GM12878 (cell line): ENCODE measurements around the gene RRP1B. TPM values are rescaled to one million over a fixed set of nuclear protein-coding genes. Genes with fewer than 3 reads are reported as not detected.

Source experiments
- ATAC-seq: fragments of 200-7000 bp; cut with Tn5 transposase; 3 replicates; pipeline ENCODE4 v1.9.1; 2020; ENCODE audit warnings: mild to moderate bottlenecking, moderate library complexity
- BruUV-seq: library from RNA; stranded (reverse); fragments of 400-500 nt; replicated peaks from 2 replicates; lab custom pipeline; 2021; lab: Mats Ljungman, UMichigan
- CTCF ChIA-PET: fragments of 300-600 bp; sonication (Branson Sonifier 250); formaldehyde crosslinking; extraction: SDS; loops from one replicate; lab custom pipeline; 2021; ENCODE audit warnings: inconsistent platforms; lab: Yijun Ruan, JAX
- POLR2A ChIA-PET: fragments of 350-600 bp; formaldehyde crosslinking; extraction: SDS; loops from one replicate; lab custom pipeline; 2021; ENCODE audit warnings: inconsistent platforms; lab: Charles Lee
- RAD21 ChIA-PET: fragments of 300-600 bp; sonication (Branson Sonifier 250); formaldehyde crosslinking; loops from one replicate; lab custom pipeline; 2023; ENCODE audit warnings: antibody characterized with exemption; ENCODE audit not compliant: unreplicated experiment; lab: Charles Lee
- SMC1A ChIA-PET: fragments of 300-600 bp; sonication (Branson Sonifier 250); formaldehyde crosslinking; loops from one replicate; lab custom pipeline; 2023; ENCODE audit not compliant: unreplicated experiment, uncharacterized antibody; lab: Charles Lee
- DNase-seq: peaks from one replicate; pipeline ENCODE4 v3.0.0-alpha.2; 2011; ENCODE audit warnings: low read depth, low spot score
- FAIRE-seq: peaks from 3 replicates; lab custom pipeline; 2011; peaks lifted over from hg19 to GRCh38; lab: Jason Lieb, UNC
- H2AFZ ChIP-seq: 2 replicates; pipeline ENCODE4 v1.6.0; 2011; ENCODE audit warnings: low read depth, low read length, control low read depth; ENCODE audit not compliant: control insufficient read depth
- H3K27ac ChIP-seq: 2 replicates; pipeline ENCODE4 v1.5.1; 2011; ENCODE audit warnings: control low read depth; ENCODE audit not compliant: control insufficient read depth, insufficient read depth
- H3K27me3 ChIP-seq, 2 experiments: replicated peaks in 1 of 2; 2 replicates each; pipeline versions ENCODE4 v1.6.0 to v1.6.1; 2011; ENCODE audit warnings: low read length in 1 of 2; ENCODE audit not compliant: control insufficient read depth in 2 of 2, insufficient read depth in 2 of 2
- H3K36me3 ChIP-seq, 2 experiments: 2 replicates each; pipeline ENCODE4 v1.5.1; 2011; ENCODE audit warnings: low read length in 1 of 2; ENCODE audit not compliant: control insufficient read depth in 2 of 2, insufficient read depth in 2 of 2
- H3K4me1 ChIP-seq: 2 replicates; pipeline ENCODE4 v1.6.1; 2011; ENCODE audit warnings: mild to moderate bottlenecking, low read length, moderate library complexity, mixed read lengths; ENCODE audit not compliant: control insufficient read depth, insufficient read depth
- H3K4me2 ChIP-seq: 2 replicates; pipeline ENCODE4 v1.6.0; 2011; ENCODE audit warnings: control low read depth; ENCODE audit not compliant: control insufficient read depth, insufficient read depth
- H3K4me3 ChIP-seq: fragments of 200-600 bp; sonication (generic); 2 replicates; pipeline ENCODE4 v1.5.1; 2016
- H3K79me2 ChIP-seq: 2 replicates; pipeline ENCODE4 v1.6.0; 2011; ENCODE audit warnings: low read length; ENCODE audit not compliant: control insufficient read depth, insufficient read depth
- H3K9ac ChIP-seq: 2 replicates; pipeline ENCODE4 v1.8.0; 2011; ENCODE audit warnings: low read length, control low read depth, mixed read lengths; ENCODE audit not compliant: control insufficient read depth, insufficient read depth
- H3K9me3 ChIP-seq: replicated peaks from 3 replicates; pipeline ENCODE4 v1.5.1; 2011; ENCODE audit warnings: mild to moderate bottlenecking, low read length; ENCODE audit not compliant: control insufficient read depth, insufficient read depth
- H4K20me1 ChIP-seq: 2 replicates; pipeline ENCODE4 v1.6.0; 2011; ENCODE audit not compliant: control insufficient read depth, insufficient read depth
- ATF7 ChIP-seq: fragments of 450-650 bp; IDR thresholded peaks from 2 replicates; pipeline ENCODE4 v1.6.1; 2016; ENCODE audit warnings: low read depth, mild to moderate bottlenecking
- CBX5 ChIP-seq: sonication (generic); IDR thresholded peaks from 2 replicates; pipeline ENCODE4 v1.6.1; 2016; ENCODE audit warnings: low read depth, moderate library complexity, mild to moderate bottlenecking, inconsistent platforms
- CHD4 ChIP-seq: fragments of 200-600 bp; sonication (generic); IDR thresholded peaks from 2 replicates; pipeline ENCODE4 v1.6.1; 2016; ENCODE audit warnings: mild to moderate bottlenecking
- CREB1 ChIP-seq: IDR thresholded peaks from 2 replicates; pipeline ENCODE4 v1.6.1; 2012; ENCODE audit warnings: low read depth, mild to moderate bottlenecking, inconsistent platforms
- CTCF ChIP-seq, 3 experiments: IDR thresholded peaks in 2 of 3; conservative IDR thresholded peaks in 1 of 3; 2 replicates each; pipeline ENCODE4 v1.5.1; 2011; ENCODE audit warnings: low read depth in 3 of 3, low read length in 3 of 3, mild to moderate bottlenecking in 3 of 3, control low read depth in 2 of 3, moderate library complexity in 2 of 3, inconsistent platforms in 1 of 3, mixed read lengths in 1 of 3; ENCODE audit not compliant: control insufficient read depth in 2 of 3, insufficient read depth in 1 of 3; ENCODE audit errors: extremely low read depth in 1 of 3
- IKZF2 ChIP-seq, 2 experiments: fragments of 450-650 bp; IDR thresholded peaks; 2 replicates each; pipeline ENCODE4 v1.6.1; 2017; ENCODE audit warnings: mild to moderate bottlenecking in 2 of 2, moderate library complexity in 2 of 2
- NR2C1 ChIP-seq: fragments of 450-650 bp; IDR thresholded peaks from 2 replicates; pipeline ENCODE4 v1.6.1; 2017; ENCODE audit warnings: antibody characterized with exemption, mild to moderate bottlenecking, moderate library complexity
- PML ChIP-seq: IDR thresholded peaks from 2 replicates; pipeline ENCODE4 v1.6.1; 2012; ENCODE audit warnings: low read length, inconsistent platforms
- POLR2AphosphoS2 ChIP-seq: IDR thresholded peaks from 2 replicates; pipeline ENCODE4 v1.6.1; 2011; ENCODE audit warnings: low read depth, mild to moderate bottlenecking, low read length, improper control_type of control experiment, moderate library complexity
- RAD21 ChIP-seq: IDR thresholded peaks from 2 replicates; pipeline ENCODE4 v1.6.1; 2011; ENCODE audit warnings: mild to moderate bottlenecking, low read depth, low read length, moderate library complexity; ENCODE audit not compliant: insufficient read depth
- SMC3 ChIP-seq: IDR thresholded peaks from 2 replicates; pipeline ENCODE4 v1.6.1; 2011; ENCODE audit warnings: low read length, improper control_type of control experiment, borderline replicate concordance
- SRF ChIP-seq, 2 experiments: IDR thresholded peaks; 2 replicates each; pipeline ENCODE4 v1.6.1; 2011; ENCODE audit warnings: low read depth in 2 of 2, low read length in 2 of 2, mild to moderate bottlenecking in 1 of 2, moderate library complexity in 1 of 2
- YBX1 ChIP-seq: fragments of 450-650 bp; IDR thresholded peaks from 2 replicates; pipeline ENCODE4 v1.6.1; 2016; ENCODE audit warnings: antibody characterized with exemption
- ZBED1 ChIP-seq: IDR thresholded peaks from 2 replicates; pipeline ENCODE4 v1.6.1; 2016; ENCODE audit warnings: borderline replicate concordance
- ZNF622 ChIP-seq: fragments of 450-650 bp; IDR thresholded peaks from 2 replicates; pipeline ENCODE4 v1.6.1; 2017; ENCODE audit warnings: mild to moderate bottlenecking, inconsistent platforms
- WGBS: methylation state at CpG from one replicate; pipeline ENCODE4 v1.1.6; 2016; ENCODE audit warnings: low lambda C conversion rate; ENCODE audit not compliant: insufficient replicate concordance, insufficient coverage; ENCODE audit errors: missing lambda C conversion rate; 5-methylcytosine and 5-hydroxymethylcytosine counted together
- in situ Hi-C: fragments of 300-500 bp; cut with MboI; formaldehyde crosslinking; loops from 9 replicates; pipeline ENCODE4 v1.14.3; 2018; ENCODE audit warnings: mixed read lengths
- intact Hi-C: fragments of 100-400 bp; cut with micrococcal nuclease; formaldehyde crosslinking; loops from one replicate; pipeline ENCODE4 v1.14.2; 2022; ENCODE audit not compliant: unreplicated experiment
- polyA plus RNA-seq, 11 experiments: library from polyadenylated mRNA; depleted of rRNA in 4 of 11; unstranded in 6 of 11; stranded (reverse) in 5 of 11; fragments of >200 nt; fragmentation: Nextera tagmentation in 4 of 11; fragmentation: Illumina TruSeq in 1 of 11; extraction: Ambion mirVana in 4 of 11; extraction: Trizol in 1 of 11; gene quantifications; 1 replicate in 1 of 11; 2 replicates in 10 of 11; pipeline versions ENCODE4 v1.2.1 to v1.2.3, GENCODE V29; 2011 to 2016; ENCODE audit warnings: inconsistent platforms in 2 of 11, missing spikeins in 2 of 11, low read depth in 1 of 11
- total RNA-seq, 4 experiments: library from RNA; depleted of rRNA in 3 of 4; stranded (reverse); fragments of >200 nt in 3 of 4; fragmentation: Illumina TruSeq in 1 of 4; extraction: Trizol in 1 of 4; gene quantifications; 2 replicates each; pipeline versions ENCODE4 v1.2.1 to v1.2.3, GENCODE V29; 2013 to 2021
- TF ChIP-seq, protein P1 (sequence below): IDR thresholded peaks from 2 replicates; pipeline ENCODE4 v1.6.1; 2012; ENCODE audit warnings: low read depth, low read length, improper control_type of control experiment
- TF ChIP-seq, protein P2 (sequence below): fragments of 450-650 bp; IDR thresholded peaks from 2 replicates; pipeline ENCODE4 v1.6.1; 2017; ENCODE audit warnings: mild to moderate bottlenecking, moderate library complexity

The RRP1B gene
- total and polyA plus RNA-seq, 10 of the 15 experiments (the other 5 are each of a cell fraction or from before 2014, with no cell fraction given): 8.1 to 57.4 (median 38.1) TPM

- Histone ChIP-seq H3K9me3 (no peaks in the 10 kb centered on the region), H3K4me3 (peak within 1 kb of the TSS; percentile 88), H3K36me3 (peaks cover 4 to 6% of the 10 kb centered on the region in 2 experiments; a peak in 3 of 4 replicates), H2AFZ (peak within 1 kb of the TSS; percentile 62), H3K27ac (peak within 1 kb of the TSS; percentile 86), H3K79me2 (peaks cover 43% of the 10 kb centered on the region), H4K20me1 (peaks cover 11% of the 10 kb centered on the region), H3K4me2 (peak within 1 kb of the TSS; percentile 99), H3K9ac (peak within 1 kb of the TSS; percentile 87), H3K4me1 (peaks cover 50% of the 10 kb centered on the region), H3K27me3 (no peaks in the 10 kb centered on the region)
- in situ Hi-C loops (no loop called here), intact Hi-C loops (loop anchor here (5.0 kb wide), 2 partner anchors 52 to 218 kb away; no protein-coding TSS in a partner anchor)
- ChIA-PET SMC1A (no interaction called here), CTCF (interaction anchor here (1.0 kb wide), 1 partner anchor 9 kb away, joined by 4 read pairs; no protein-coding TSS in a partner anchor), POLR2A (interaction anchor here (0.5 to 1.6 kb wide), 4 partner anchors 9 to 1385 kb away, joined by 3 to 8 read pairs (median 4); no protein-coding TSS in a partner anchor), RAD21 (interaction anchor here (1.6 kb wide), 1 partner anchor 9 kb away, joined by 8 read pairs; no protein-coding TSS in a partner anchor)
- DNase-seq (peak; percentile 35), ATAC-seq (peak; percentile 69), FAIRE-seq (no peak)
- BruUV-seq: no TSS peak
- under 1% methylated on average over 79 of the region's 117 CpGs for whole genome bisulfite sequencing
- TF ChIP-seq YBX1: no peak
- no peak for TF ChIP-seq RAD21
- TF ChIP-seq CREB1: no peak
- no peak for TF ChIP-seq CBX5
- no peak for TF ChIP-seq CHD4
- TF ChIP-seq, protein P1, sequence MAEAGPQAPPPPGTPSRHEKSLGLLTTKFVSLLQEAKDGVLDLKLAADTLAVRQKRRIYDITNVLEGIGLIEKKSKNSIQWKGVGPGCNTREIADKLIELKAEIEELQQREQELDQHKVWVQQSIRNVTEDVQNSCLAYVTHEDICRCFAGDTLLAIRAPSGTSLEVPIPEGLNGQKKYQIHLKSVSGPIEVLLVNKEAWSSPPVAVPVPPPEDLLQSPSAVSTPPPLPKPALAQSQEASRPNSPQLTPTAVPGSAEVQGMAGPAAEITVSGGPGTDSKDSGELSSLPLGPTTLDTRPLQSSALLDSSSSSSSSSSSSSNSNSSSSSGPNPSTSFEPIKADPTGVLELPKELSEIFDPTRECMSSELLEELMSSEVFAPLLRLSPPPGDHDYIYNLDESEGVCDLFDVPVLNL: no peak
- no peak for TF ChIP-seq ZBED1
- TF ChIP-seq NR2C1: peak; percentile 20; the same call in 1 of the 2 replicates
- no peak for TF ChIP-seq ATF7
- TF ChIP-seq, protein P2, sequence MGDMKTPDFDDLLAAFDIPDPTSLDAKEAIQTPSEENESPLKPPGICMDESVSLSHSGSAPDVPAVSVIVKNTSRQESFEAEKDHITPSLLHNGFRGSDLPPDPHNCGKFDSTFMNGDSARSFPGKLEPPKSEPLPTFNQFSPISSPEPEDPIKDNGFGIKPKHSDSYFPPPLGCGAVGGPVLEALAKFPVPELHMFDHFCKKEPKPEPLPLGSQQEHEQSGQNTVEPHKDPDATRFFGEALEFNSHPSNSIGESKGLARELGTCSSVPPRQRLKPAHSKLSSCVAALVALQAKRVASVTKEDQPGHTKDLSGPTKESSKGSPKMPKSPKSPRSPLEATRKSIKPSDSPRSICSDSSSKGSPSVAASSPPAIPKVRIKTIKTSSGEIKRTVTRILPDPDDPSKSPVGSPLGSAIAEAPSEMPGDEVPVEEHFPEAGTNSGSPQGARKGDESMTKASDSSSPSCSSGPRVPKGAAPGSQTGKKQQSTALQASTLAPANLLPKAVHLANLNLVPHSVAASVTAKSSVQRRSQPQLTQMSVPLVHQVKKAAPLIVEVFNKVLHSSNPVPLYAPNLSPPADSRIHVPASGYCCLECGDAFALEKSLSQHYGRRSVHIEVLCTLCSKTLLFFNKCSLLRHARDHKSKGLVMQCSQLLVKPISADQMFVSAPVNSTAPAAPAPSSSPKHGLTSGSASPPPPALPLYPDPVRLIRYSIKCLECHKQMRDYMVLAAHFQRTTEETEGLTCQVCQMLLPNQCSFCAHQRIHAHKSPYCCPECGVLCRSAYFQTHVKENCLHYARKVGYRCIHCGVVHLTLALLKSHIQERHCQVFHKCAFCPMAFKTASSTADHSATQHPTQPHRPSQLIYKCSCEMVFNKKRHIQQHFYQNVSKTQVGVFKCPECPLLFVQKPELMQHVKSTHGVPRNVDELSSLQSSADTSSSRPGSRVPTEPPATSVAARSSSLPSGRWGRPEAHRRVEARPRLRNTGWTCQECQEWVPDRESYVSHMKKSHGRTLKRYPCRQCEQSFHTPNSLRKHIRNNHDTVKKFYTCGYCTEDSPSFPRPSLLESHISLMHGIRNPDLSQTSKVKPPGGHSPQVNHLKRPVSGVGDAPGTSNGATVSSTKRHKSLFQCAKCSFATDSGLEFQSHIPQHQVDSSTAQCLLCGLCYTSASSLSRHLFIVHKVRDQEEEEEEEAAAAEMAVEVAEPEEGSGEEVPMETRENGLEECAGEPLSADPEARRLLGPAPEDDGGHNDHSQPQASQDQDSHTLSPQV: no peak
- peak in 1 of 2 experiments; percentile 16; a peak in 1 of 4 replicates for TF ChIP-seq IKZF2 (IDR thresholded peaks at IDR 0.05)
- TF ChIP-seq CTCF (IDR thresholded peaks at IDR 0.05 in 2 of 3, conservative IDR thresholded peaks at IDR 0.05 in 1 of 3; ENCODE audit: control insufficient read depth in 2 of 3, extremely low read depth in 1 of 3, insufficient read depth in 1 of 3, low read depth in 3 of 3, low read length in 3 of 3): peak; percentile 13 to 47 (median 15); a peak in 4 of 6 replicates
- TF ChIP-seq POLR2AphosphoS2: no peak
- TF ChIP-seq ZNF622: no peak
- no peak for TF ChIP-seq PML
- no peak for TF ChIP-seq SMC3
- TF ChIP-seq SRF (IDR thresholded peaks at IDR 0.05; ENCODE audit: low read depth in 2 of 2, low read length in 2 of 2): no peak
Observed at GRCh38 chr21:43718872-43719747, 59.8 kb downstream of the RRP1B start, which contains the start of gene PDXK. Gene PDXK, plus strand, starts transcription at chr21:43719129. Its CDS starts 166 bp downstream, at chr21:43719295.
